Fibroblast of pulmonary artery (primary cell): Measurements from ENCODE around the gene MYL6B.

Experiments used
- DNase-seq: peaks from one replicate; pipeline ENCODE4 v3.0.0-alpha.2; 2010; ENCODE audit warnings: low read depth
- H3K4me3 ChIP-seq: replicated peaks from 2 replicates; pipeline ENCODE4 v1.5.1; 2011; ENCODE audit warnings: low read depth, mild to moderate bottlenecking, control low read depth, low read length, moderate library complexity
- CTCF ChIP-seq: IDR thresholded peaks from 2 replicates; pipeline ENCODE4 v1.5.1; 2011; ENCODE audit warnings: mild to moderate bottlenecking, control low read depth, low read length, inconsistent platforms; ENCODE audit errors: missing control alignments

Gene MYL6B

GRCh38 chr12:56129942-56130495 lies 22.4 kb upstream of the MYL6B start:
- no peak for TF ChIP-seq CTCF
- no peak for DNase-seq
- peak overlapping the region; percentile 90 for H3K4me3 ChIP-seq

- TF ChIP-seq CTCF, result no peak
- H3K4me3 ChIP-seq, result no peak overlapping the region
These were observed 21.5 kb upstream of the MYL6B start for GRCh38 chr12:56130876-56131275.

GRCh38 chr12:56134897-56135296 lies 17.5 kb upstream of the MYL6B start:
- DNase-seq, result no peak
- no peak overlapping the region for H3K4me3 ChIP-seq
- no peak for TF ChIP-seq CTCF

More at GRCh38 chr12:56130876-56131275, 21.5 kb upstream of the MYL6B start:
- no peak for DNase-seq

GRCh38 chr12:56137853-56138571 lies 14.4 kb upstream of the MYL6B start:
- H3K4me3 ChIP-seq, result no peak overlapping the region
- TF ChIP-seq CTCF, result no peak
- DNase-seq, result no peak

- H3K4me3 ChIP-seq, result no peak overlapping the region
- no peak for DNase-seq
- TF ChIP-seq CTCF, result no peak
These were observed 10.2 kb upstream of the MYL6B start for GRCh38 chr12:56141946-56142784.

GRCh38 chr12:56143217-56143616 lies 9.2 kb upstream of the MYL6B start:
- no peak overlapping the region for H3K4me3 ChIP-seq
- no peak for DNase-seq
- TF ChIP-seq CTCF, result no peak
